ENCODE measurements around the gene YIPF1. TPM values are rescaled to one million over a fixed set of nuclear protein-coding genes. Genes with fewer than 3 reads are reported as not detected.

Gene YIPF1
- total RNA-seq: 10 to 100 TPM; 15.8 to 17.1 TPM

GRCh38 chr1:53889304-53890298 lies at the start of gene YIPF1:
Gene YIPF1, minus strand, starts transcription at chr1:53889797. Its CDS starts 860 bp downstream, at chr1:53888937.

GRCh38 chr1:53893999-53894636 lies 4.5 kb upstream of the YIPF1 start, which contains the start of gene DIO1:
Gene DIO1, plus strand, starts transcription at chr1:53894187. Its CDS starts 24 bp downstream, at chr1:53894211.

GRCh38 chr1:53837924-53838653 lies 51.5 kb downstream of the YIPF1 start, which contains the start of gene NDC1:
Gene NDC1, minus strand, starts transcription at chr1:53838296. Its CDS starts 35 bp downstream, at chr1:53838261.

Other genes starting within 250 kb of the YIPF1 start
- gene GLIS1, start 150.6 kb downstream of the YIPF1 start, total RNA-seq: not detected
- 10 to 100 TPM; 19.1 to 19.4 TPM for gene NDC1, start 51.5 kb downstream of the YIPF1 start, total RNA-seq
- gene DIO1, start 4.4 kb upstream of the YIPF1 start, total RNA-seq: not detected
- 10 to 100 TPM; 60.3 to 63.1 TPM for gene IFT25, start 55.9 kb upstream of the YIPF1 start, total RNA-seq
- gene LRRC42, start 56.6 kb upstream of the YIPF1 start, total RNA-seq: 10 to 100 TPM; 17.7 to 19.1 TPM
- not detected for gene LDLRAD1, start 128.4 kb upstream of the YIPF1 start, total RNA-seq
- gene TMEM59, start 163.4 kb upstream of the YIPF1 start, total RNA-seq: 100 to 1,000 TPM; 205 to 211 TPM
- 10 to 100 TPM; 10.6 to 11.7 TPM for gene TCEANC2, start 163.8 kb upstream of the YIPF1 start, total RNA-seq

Data from activated naive CD4-positive, alpha-beta T cell treated with anti-CD3 and anti-CD28 coated beads, Interleukin-2, amount 10 ng/mL, durations not matched to agents 5 hours and 36 hours (primary cell).